SH-SY5Y (cell line): ENCODE measurements around the gene TENM4.

Experiments used
- GATA2 ChIP-seq: IDR thresholded peaks from 2 replicates; pipeline ENCODE4 v1.6.1; 2011; ENCODE audit warnings: mild to moderate bottlenecking, low read depth, low read length
- GATA3 ChIP-seq: IDR thresholded peaks from 2 replicates; pipeline ENCODE4 v1.6.1; 2011; ENCODE audit warnings: low read depth, mild to moderate bottlenecking, low read length, moderate library complexity

Gene TENM4

DNA sequence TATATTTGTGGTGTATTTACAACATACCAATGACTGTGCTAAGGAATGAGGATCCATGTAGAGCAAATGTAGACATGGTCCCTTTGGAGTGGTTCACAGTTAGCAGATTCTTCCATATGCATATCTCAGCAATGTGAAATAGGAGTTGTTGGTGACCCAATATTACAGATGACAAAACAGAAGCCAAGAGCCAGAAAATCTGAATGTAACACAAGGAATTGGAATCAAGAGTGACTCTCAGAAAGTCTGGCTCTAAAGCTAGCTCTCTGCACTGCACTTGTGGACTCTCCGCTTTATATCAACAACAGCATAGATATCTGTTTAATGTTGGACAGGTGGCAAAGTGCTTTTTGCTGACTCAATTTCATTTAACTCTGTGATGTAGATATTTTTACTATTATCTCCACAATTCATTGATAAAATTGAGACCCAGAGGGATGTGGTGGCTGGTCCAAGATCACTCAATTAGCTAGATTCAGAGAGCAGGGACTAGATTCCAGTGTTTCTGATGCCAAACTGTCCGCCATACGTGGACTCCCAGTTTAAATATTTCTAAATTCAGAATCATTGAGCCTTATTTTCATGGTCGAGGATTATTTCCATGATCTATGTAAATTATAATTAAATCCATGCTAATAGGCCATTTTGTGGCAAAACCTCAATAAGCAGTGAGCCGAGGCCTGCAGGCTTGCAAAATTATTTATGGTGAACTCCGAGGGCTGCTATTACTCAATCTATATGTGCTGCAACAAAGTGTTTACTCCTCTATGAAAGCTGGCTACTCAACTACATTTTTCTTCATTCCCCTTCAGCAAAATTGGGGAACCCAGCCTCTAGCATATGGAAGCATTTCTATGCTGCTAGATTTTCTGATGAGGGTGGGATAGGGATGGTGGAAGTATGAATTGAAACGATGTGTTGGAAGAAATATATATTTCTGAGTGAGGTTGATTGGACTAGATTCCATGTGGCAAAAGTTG, 21.1 kb upstream of the TENM4 start:
- TF ChIP-seq GATA2 (no peak; the same call in 1 of the 2 replicates), GATA3 (no peak)

DNA sequence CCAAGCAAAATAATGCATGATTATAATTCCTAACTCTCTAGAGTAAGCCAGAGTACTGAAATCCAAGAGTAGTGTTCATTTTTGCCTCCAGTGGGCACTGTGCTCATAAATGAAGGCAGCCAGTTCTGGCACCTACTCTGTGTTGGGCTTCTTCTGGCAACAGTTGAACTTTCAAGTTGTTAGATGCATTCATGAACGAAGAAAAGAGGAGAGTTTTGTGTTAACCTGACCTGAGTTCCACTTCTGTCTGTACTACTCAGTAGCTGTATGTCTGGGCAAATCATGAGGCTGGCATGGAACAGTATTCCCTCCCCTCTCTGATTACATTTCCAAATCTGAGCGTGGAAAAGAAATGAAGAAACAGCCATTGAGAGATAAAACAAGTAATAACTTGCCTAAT, 20.3 kb upstream of the TENM4 start:
- TF ChIP-seq GATA3, result no peak
- TF ChIP-seq GATA2, result no peak

DNA sequence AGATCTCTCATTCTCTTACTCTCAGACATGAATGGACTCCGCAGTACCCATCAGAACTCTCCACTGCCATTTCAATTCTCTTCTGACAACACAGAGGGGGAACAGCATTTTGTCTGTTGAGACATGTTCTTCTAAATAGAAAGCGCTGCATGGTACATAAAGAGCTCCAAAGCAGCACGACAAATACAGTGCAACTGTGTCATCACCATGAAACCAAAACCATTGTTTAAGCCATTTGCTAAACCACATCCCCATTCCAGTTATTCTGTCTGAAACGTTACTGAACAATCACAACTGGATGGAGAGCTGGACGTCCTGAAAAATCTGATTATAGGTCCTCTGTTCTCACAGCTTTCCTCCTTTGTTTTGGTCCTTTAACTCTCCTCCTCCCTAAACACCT, 17.9 kb upstream of the TENM4 start:
- TF ChIP-seq GATA2, result no peak
- TF ChIP-seq GATA3, result no peak

DNA sequence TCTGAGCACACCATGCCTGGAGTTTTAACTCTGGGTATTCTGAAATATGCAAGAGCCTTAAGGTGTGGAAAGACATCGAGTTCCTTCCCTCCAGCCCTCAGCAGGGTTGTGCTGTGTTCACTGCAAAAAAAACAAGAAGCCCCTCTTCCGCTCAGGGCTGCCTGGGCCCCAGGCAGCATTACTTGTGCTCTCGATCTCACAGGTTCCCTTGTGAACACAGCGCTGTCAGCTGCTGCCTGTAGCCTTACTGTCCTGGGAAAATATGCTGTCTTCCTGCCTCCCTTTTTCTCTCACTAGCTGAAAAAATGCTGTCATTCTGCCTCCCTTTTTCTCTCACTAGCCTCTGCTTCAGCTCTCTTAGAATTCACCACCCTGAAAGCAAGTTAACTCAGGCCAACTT, 15.7 kb upstream of the TENM4 start:
- no peak for TF ChIP-seq GATA3
- no peak for TF ChIP-seq GATA2

DNA sequence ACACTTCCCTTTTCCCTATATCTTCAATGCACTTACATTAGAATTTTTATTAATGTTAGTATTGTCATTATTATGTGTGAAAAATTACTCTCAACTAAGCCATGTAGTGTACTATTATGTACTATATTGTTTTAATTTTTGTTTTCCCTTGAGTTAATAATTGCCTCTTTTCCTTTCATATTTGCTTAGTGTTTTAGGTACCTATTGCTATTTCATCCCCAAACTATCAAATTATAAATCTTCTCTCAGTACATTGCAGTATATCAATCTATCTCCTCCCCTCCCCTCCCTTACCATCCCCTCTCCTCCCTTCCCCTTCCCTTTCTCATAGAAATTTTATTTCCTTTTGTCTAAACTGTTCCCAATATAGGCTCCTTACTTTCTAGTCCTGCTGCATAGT, 12.8 kb upstream of the TENM4 start:
- TF ChIP-seq GATA3 (no peak), GATA2 (no peak)

DNA sequence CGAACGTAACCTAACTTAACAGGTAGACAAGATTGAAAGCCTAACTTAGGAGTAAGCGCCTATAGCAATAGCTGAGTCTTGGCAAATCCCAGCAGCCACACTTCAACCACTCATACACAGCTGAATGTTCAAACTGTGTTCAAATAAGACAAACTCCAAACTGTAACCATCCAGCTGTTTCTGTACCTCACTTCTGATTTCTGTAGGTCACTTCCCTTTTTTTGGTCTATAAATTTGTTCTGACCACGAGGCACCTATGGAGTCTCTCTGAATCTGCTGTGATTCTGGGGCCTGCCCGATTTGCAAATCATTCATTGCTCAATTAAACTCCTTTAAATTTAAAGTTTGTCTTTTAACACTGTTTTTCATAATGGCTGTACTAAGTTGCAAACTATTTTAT, 8.2 kb upstream of the TENM4 start:
- TF ChIP-seq GATA3 (no peak), GATA2 (no peak)

DNA sequence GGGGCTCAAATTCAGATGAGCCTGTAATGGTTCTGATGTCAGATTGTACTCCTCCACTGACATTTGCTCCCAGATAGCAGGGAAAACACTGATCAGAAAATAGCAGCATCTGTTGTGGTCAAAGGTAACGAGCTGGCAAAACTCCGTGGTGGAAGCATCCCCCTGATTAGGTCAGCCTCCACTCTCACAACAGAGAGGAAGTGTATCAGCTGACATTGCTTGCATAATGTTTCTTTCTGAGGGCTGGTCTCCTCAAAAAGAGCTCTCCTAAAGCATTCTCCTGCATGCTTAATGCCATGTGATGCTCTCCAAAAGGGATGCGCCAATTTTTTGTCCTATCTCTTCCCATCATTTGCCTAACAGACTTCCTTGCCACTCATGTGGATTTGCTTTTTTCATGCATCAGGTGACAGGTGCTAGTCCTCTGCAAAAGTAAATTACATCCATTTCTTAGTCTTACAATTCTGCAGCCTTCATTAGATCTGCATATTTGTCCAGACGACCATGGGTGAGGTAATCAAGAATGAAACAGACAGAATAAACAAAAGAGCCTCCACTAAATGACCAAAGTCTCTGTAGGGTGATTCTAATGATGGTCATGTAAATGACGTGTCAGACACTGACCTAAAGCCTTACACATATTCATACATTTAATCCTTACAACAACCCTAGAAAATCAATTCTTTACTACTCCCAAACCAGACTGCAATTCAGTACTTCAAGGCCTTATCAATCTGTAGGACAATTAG, 6.4 kb upstream of the TENM4 start:
- no peak for TF ChIP-seq GATA2
- no peak for TF ChIP-seq GATA3

DNA sequence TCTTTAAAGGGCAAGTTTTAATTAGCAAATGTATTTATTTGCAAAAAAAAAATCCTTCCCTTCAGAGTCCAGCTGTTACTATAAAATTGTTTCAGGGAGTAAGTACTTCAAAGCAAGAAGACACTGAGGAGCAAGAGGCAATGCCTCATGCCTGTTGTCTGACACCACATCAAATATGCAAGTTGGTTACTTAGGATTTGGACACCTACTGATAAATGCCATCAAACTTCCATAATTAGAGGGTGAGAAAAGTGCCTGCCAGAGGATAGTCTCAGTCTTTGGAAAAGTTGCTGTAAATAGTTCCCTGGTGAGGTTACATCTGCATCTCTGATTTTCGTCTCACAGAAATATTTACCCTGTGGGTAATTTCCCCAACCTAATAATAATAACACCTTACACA, 4.1 kb upstream of the TENM4 start:
- TF ChIP-seq GATA3 (no peak), GATA2 (no peak)

DNA sequence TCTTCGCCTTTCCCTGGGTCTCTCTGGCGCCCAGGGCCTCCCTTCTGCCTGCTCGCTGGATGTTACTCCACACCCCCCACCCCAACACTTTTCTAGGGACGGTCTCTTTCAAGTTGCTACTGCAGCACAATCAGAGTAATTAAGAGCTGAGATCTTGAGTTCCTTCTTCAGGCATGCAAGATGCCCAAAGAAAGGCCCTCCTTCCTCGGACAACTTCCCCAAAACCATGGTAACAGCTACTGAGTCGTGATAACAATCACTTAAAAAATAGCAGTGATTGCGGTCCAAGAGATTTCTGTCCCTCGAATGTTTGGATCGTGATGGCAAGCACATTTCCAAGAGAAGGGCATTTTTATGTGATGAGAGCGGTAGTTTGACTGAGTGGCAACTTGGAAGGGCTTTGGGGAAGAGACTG, 638 bp upstream of the TENM4 start:
- no peak for TF ChIP-seq GATA2
- TF ChIP-seq GATA3, result no peak

DNA sequence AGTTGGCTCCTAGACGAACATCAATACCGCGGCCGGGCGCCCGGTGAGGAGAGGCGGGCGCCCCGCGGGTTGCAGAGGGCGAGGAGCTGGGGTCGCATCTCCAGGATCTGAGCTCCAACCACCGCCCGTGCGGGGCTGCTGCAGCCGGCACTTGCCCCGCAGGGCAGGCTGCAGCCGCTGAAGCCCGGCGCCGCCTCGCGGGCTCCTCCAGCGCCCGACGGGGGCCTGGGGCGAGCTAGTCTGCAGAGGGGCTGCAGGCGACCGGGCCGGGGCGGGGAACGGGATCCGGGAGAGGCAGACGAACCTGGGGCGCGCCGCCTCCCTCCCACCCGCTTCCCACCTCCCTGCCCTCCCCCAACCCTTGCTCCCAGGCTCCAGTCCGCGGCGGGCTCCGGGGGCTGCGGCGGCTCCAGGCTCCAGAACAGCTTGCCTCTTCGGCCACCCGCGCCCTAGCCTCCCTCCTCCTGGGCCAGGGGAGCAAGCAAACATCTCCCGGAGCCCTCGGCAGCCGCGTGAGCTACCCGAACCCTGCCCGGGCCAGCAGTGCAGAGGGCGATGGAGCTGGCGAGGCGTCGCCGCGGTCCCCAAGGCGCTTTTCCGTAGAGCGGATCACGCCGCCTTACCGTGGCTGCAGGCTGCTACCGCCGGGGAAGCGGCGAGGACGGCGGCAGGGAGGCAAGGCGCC, 802 bp downstream of the TENM4 start:
- TF ChIP-seq GATA2 (no peak), GATA3 (no peak)

DNA sequence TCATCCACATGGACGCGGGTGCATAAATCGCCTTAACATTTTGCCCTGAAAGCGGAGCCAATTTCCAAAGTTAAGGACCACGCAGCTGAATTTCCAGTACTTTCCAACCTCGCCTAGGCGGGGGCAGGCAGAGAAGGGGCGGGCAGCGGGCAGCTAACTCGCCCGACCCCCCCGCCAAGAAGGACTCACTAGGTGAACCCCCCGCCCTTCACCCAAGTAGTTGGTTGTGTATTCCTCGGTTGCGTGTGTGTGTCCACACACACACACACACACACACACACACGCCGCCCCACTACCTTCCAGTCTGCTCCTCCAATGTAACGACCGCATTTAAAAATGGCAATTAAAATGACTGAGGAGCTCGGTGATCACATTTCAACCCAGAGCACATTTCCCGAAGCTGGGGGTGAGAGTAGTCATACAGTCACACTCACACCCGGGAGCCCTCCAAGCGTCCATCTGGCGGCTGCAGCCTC, 1.4 kb downstream of the TENM4 start:
- no peak for TF ChIP-seq GATA3
- TF ChIP-seq GATA2, result no peak

DNA sequence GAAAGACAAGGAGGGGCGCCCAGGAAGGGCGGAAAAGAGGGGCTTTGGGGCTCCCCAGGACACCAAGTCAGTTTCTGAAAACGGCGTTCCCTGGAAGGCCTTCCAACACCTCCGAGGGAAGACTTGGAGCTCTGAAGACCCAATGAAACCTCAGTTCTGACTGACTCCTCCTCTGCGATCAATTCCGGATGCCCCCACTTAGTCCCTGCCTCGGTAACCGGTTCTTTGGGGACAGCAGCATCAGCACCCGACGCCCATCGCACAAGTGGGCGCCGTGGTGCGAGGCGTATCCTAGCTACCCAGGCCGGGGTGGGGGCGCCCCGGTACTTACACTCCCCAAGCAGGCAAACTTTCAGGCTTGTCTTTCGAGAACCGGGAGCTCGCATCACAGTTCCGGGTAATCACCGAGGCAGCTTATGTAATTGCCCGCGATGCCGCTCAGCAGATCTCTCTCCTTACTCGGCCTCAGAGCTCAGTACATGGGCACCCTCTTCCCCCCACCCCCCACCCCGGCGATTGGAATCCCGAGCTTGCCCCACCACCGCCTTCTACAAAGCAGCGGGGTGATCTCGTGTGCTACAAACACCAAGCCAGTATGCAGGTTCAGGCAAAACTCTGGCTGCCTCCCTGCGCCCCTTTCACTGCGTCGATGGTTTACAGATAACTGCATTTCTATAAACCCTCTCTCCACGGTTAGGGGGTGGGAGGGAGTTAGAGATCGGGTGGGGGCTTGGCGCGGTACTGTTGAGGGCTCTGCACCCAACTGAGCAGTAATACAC, 2.0 kb downstream of the TENM4 start:
- no peak for TF ChIP-seq GATA3
- no peak for TF ChIP-seq GATA2

DNA sequence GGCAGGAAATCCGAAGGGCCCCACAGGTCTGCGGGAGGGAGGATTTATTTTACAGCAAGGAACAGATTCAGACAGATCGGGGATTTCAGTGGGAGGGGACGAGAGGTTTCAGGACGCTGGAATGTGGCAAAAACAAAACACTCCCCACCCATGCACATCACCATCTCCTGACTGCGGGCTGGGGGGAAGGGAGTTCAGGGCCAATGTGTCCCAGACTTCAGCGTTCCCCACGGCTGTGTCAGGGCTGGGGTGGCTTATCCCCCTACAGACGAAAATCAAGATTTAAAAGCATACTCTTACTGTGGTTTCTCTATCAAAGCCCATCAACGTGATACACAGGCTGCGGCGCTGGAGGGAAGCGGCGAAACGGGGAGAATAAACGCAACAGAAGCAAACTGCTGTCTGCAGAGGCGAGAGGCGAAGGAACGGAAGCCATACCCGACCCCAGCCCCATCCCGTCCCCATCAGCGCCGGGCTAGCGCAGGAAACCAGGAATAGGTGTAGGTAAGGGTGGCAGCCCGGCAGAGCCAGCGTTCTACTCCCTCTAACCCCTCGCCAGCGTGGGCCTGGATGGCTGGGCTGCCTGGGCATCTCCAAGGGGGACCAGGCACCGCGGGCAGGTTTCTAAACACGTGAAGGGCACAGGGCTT, 2.7 kb downstream of the TENM4 start:
- TF ChIP-seq GATA2 (no peak), GATA3 (no peak)
